SK-N-SH (cell line): Measurements from ENCODE around the gene MIPOL1. TPM values are rescaled to one million over a fixed set of nuclear protein-coding genes. Genes with fewer than 3 reads are reported as not detected.

ENCODE experiments used
- polyA plus RNA-seq, 3 experiments: library from polyadenylated mRNA; depleted of rRNA; stranded (reverse); fragments of >200 nt; gene quantifications; 2 replicates each; pipeline ENCODE4 v1.2.3, GENCODE V29; 2012
- small RNA-seq, 7 experiments: library from RNA; depleted of rRNA; stranded (forward); fragments of <200 nt; gene quantifications; one replicate each; pipeline ENCODE3, GENCODE V24; 2012

MIPOL1 gene
- polyA plus RNA-seq, 1 of the 3 experiments (the other 2 are of a cell fraction) = 0.23 TPM

Small RNAs within 50 kb of the gene (small RNA-seq; reads per million reads assigned to genes)
- gene RNU6-273P (0 reads per million in 7 experiments), gene RNU6-886P (0 reads per million in 7 experiments)

Other genes starting within 250 kb of the MIPOL1 start
- not detected in 2 replicates for gene SLC25A21, start 25.3 kb upstream of the MIPOL1 start, polyA plus RNA-seq (2012; rRNA removed)